OCI-LY3 (cell line): ENCODE results near the gene HRH3.

Experiments
- H2AFZ ChIP-seq: fragments of 200-600, 300-600 bp; shearing (Covaris generic); 2 replicates; pipeline ENCODE4 v1.6.0; 2014; ENCODE audit warnings: antibody characterized with exemption, low read depth, low read length
- H3K27ac ChIP-seq: fragments of 200-600, 300-600 bp; sonication (generic); 2 replicates; pipeline ENCODE4 v1.5.1; 2014; ENCODE audit warnings: mild to moderate bottlenecking, low read length, moderate library complexity, mixed read lengths
- H3K27me3 ChIP-seq: fragments of 200-600, 300-600 bp; sonication (generic); 2 replicates; pipeline ENCODE4 v1.6.1; 2014; ENCODE audit warnings: low read depth, low read length, mixed read lengths
- H3K36me3 ChIP-seq: fragments of 200-600, 300-600 bp; sonication (generic); replicated peaks from 2 replicates; pipeline ENCODE3; 2014; ENCODE audit warnings: low read depth, low read length, mixed read lengths
- H3K4me1 ChIP-seq: fragments of 300-600, 200-600 bp; sonication (generic); 2 replicates; pipeline ENCODE4 v1.6.1; 2014; ENCODE audit warnings: low read length, mixed read lengths
- H3K4me2 ChIP-seq: fragments of 200-600, 300-600 bp; sonication (generic); 2 replicates; pipeline ENCODE4 v1.6.1; 2014; ENCODE audit warnings: low read length, mixed read lengths
- H3K4me3 ChIP-seq: fragments of 300-600, 200-600 bp; sonication (generic); 2 replicates; pipeline ENCODE4 v1.5.1; 2014; ENCODE audit warnings: antibody characterized with exemption, mild to moderate bottlenecking, low read length, moderate library complexity
- H3K79me2 ChIP-seq: fragments of 300-600, 200-600 bp; shearing (Covaris generic); 2 replicates; pipeline ENCODE4 v1.6.1; 2014; ENCODE audit warnings: mild to moderate bottlenecking, low read length, mixed read lengths
- H3K9ac ChIP-seq: fragments of 300-600, 200-600 bp; shearing (Covaris generic); 2 replicates; pipeline ENCODE4 v1.6.0; 2014; ENCODE audit warnings: mild to moderate bottlenecking, low read length, moderate library complexity
- H3K9me3 ChIP-seq: fragments of 200-600, 300-600 bp; shearing (Covaris generic); 2 replicates; pipeline ENCODE4 v1.6.1; 2014; ENCODE audit warnings: low read length, mixed read lengths; ENCODE audit not compliant: insufficient read depth
- H4K20me1 ChIP-seq: fragments of 200-600, 300-600 bp; sonication (generic); 2 replicates; pipeline ENCODE4 v1.6.1; 2016; ENCODE audit warnings: low read length, mixed read lengths; ENCODE audit not compliant: insufficient read depth
- EZH2phosphoT487 ChIP-seq: fragments of 200-600 bp; shearing (Covaris generic); IDR thresholded peaks from 2 replicates; pipeline ENCODE4 v1.6.1; 2018; ENCODE audit warnings: antibody characterized with exemption, mixed run types, low read depth
- TF ChIP-seq, protein P1 (sequence below): fragments of 200-600, 300-600 bp; sonication (generic); IDR thresholded peaks from 2 replicates; pipeline ENCODE4 v1.5.1; 2014; ENCODE audit warnings: antibody characterized with exemption, low read length, low read depth

Gene HRH3

DNA sequence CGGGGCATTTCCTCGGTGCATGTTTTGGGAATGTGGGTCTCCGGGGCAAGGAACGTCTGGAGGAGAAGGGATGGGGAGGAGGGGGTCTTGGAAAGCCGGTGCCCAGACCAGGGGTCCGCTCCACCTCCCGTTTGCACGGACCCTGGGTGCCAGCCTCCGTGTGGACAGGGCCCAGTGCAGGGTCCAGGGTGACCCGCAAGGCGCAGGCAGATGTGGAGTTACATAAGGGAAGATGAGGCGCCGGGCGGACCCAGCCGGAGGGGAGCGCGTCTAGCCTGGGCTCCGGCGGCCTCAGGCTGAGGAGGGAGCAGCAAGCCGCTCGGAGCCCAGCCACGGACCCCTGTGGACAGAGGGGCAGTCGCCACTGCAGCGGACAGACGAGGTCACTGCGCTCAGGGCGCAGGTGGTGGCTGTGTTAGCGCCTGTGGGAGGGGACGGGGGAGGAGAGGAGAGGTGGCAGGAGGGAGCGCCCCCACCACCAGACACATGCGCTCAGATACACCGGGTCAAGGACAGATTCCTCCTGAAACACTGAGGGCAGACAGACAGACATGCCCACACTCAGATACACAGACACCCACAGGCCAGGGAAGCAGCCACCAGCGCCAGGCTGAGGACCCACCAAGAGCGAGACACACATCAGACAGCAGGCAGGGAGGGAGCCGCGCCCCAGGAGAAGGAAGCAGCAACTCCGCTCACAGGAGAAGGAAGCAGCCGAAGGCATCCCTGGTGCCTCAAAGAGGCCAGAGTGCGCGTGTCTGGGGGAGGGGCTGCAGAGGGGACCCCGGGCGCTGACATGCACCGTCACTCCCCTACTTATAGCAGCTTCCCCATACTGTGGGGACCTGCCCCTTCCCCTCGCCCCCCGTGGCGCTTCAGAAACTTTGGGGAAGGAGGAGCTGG lies 839 bp upstream of the HRH3 start:
- no peaks in the 10 kb centered on the region for H3K9me3 ChIP-seq
- H4K20me1 ChIP-seq = no peaks in the 10 kb centered on the region
- H3K4me1 ChIP-seq = no peaks in the 10 kb centered on the region
- no peaks in the 10 kb centered on the region for H3K79me2 ChIP-seq
- TF ChIP-seq EZH2phosphoT487 = no peak
- TF ChIP-seq, protein P1, sequence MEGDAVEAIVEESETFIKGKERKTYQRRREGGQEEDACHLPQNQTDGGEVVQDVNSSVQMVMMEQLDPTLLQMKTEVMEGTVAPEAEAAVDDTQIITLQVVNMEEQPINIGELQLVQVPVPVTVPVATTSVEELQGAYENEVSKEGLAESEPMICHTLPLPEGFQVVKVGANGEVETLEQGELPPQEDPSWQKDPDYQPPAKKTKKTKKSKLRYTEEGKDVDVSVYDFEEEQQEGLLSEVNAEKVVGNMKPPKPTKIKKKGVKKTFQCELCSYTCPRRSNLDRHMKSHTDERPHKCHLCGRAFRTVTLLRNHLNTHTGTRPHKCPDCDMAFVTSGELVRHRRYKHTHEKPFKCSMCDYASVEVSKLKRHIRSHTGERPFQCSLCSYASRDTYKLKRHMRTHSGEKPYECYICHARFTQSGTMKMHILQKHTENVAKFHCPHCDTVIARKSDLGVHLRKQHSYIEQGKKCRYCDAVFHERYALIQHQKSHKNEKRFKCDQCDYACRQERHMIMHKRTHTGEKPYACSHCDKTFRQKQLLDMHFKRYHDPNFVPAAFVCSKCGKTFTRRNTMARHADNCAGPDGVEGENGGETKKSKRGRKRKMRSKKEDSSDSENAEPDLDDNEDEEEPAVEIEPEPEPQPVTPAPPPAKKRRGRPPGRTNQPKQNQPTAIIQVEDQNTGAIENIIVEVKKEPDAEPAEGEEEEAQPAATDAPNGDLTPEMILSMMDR = no peak
- H3K9ac ChIP-seq = no peak overlapping the region
- H3K27ac ChIP-seq = no peak overlapping the region
- H3K4me2 ChIP-seq = no peak overlapping the region
- no peaks in the 10 kb centered on the region for H3K27me3 ChIP-seq
- no peak overlapping the region for H2AFZ ChIP-seq
- no peaks in the 10 kb centered on the region for H3K36me3 ChIP-seq
- H3K4me3 ChIP-seq = no peak overlapping the region

DNA sequence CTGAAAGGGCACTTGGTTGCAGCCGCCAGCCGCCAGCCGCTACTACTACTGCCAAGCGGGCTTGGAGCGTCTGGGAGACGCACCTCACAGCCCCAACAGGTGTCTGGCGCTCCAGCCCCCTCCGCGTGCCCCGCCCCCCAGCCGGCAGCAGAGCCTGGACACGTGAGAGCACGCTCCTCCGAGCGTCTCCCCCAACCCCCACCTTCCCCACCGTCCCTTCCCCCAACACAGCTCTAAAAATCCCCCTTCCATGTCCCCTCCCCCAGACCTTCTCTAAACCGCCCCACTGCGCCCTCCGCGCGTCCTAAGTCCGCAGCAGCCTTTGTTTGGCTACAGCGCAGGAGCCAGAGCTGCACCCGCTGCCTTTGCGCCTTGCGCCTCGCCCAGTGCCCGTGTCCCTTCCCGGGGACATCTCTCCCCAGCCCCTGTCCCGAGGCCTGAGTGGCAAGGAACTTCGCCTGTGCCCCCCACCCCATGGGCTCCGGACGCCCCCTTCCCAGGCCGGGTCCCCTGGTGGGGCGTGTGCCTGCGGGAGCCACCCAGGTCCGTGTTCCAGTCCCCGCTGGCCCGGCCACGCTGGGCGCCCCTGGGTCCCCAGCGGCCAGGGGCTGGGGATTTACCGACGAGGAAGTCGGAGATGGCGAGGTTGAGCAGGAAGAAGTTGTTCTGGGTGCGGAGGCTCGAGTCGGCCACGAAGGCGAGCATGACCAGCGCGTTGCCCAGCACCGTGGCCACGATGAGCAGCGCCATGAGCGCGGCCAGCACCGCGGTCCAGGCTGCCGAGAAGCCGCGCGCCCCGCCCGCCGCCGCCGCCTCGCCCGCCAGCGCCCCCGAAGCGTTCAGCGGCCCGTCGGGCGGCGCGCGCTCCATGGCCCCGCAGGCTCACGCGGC lies 732 bp downstream of the HRH3 start:
- Histone ChIP-seq H3K27me3 (peaks cover 2% of the 10 kb centered on the region; the same call in 1 of the 2 replicates), H3K4me1 (no peaks in the 10 kb centered on the region), H4K20me1 (no peaks in the 10 kb centered on the region), H3K9ac (no peak overlapping the region), H3K27ac (no peak overlapping the region), H3K9me3 (no peaks in the 10 kb centered on the region), H3K4me3 (no peak overlapping the region), H3K36me3 (no peaks in the 10 kb centered on the region), H3K4me2 (no peak overlapping the region), H3K79me2 (no peaks in the 10 kb centered on the region), H2AFZ (no peak overlapping the region)
- TF ChIP-seq, protein P1 = no peak
- TF ChIP-seq EZH2phosphoT487 = no peak

DNA sequence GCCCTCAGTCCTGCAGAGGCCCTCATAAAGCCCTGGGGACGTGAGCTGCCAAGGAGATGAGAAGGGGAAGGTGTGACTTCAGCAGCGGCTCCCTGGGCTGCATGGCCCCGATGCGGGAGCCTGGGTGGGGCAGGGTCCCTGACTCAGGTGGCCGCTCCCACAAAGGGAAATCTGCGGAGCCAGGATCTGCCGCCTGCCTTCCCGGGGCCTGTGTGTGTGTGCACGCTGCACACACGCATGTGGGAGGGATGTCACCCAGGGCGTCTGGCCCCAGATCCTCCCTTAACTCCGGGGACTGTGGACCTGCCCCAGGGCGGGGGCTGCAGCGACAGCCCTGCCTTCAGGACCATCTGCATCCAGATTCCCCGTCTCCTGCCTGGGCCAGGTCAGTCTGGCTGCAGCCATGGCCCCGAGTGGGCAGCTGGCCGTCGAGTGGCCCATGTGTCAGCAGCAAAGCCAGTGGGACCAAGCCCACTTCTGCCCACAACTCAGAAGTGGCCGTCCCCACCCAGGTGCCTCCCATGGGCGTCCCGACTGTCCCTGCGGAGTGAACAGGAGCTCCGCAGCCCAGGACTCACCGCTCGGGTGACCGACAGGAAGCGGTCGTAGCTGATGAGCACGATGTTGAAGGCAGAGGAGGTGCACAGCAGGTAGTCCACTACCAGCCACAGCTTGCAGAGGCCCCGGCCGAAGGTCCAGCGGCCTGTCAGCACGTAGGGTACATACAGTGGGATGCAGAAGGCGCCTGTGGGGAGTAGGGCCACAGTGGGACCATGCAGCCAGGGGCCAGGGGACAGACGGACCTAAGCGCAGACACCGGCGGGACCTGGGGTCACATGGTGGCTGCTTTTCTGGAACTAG lies 1.9 kb downstream of the HRH3 start:
- Histone ChIP-seq H3K27ac (no peak overlapping the region), H3K9me3 (no peaks in the 10 kb centered on the region), H4K20me1 (no peaks in the 10 kb centered on the region), H3K27me3 (peaks cover 3% of the 10 kb centered on the region; the same call in 1 of the 2 replicates), H2AFZ (no peak overlapping the region), H3K4me2 (no peak overlapping the region), H3K36me3 (no peaks in the 10 kb centered on the region), H3K4me1 (no peaks in the 10 kb centered on the region), H3K9ac (no peak overlapping the region), H3K4me3 (no peak overlapping the region), H3K79me2 (no peaks in the 10 kb centered on the region)
- TF ChIP-seq, protein P1 = no peak
- no peak for TF ChIP-seq EZH2phosphoT487
